ENCODE results near the gene VCAN.

DNA sequence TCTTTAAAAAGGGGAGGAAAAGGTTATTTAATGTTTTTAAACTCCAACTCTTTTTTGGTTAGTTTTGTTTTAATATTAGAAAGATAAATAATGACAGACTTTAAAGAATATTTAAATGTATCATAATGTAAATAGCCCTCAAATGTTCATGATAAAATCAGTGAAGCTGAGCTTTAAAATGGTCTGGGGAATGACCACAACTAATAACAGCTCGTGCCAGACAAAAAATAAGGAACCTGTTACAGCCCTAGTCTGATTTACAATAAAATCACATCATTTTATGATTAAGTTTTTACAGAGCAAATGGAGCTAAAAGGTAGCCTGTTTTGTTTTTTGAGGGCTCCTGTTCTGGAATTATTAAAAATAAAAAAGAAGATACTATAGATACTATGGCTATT lies 46.1 kb downstream of the VCAN start:
- TF ChIP-seq CTCF (IDR thresholded peaks at IDR 0.05; ENCODE audit: low read depth, low read length, missing input control) (no peak), YY1 (IDR thresholded peaks at IDR 0.05) (no peak), RXRA (IDR thresholded peaks at IDR 0.05) (no peak), SP1 (IDR thresholded peaks at IDR 0.05) (no peak), REST (IDR thresholded peaks at IDR 0.05) (no peak), TAF1 (conservative IDR thresholded peaks at IDR 0.05) (no peak), HNF4G (IDR thresholded peaks at IDR 0.05) (no peak), JUND (IDR thresholded peaks at IDR 0.05) (no peak), NR2F2 (IDR thresholded peaks at IDR 0.05) (no peak), EGR1 (IDR thresholded peaks at IDR 0.05; ENCODE audit: low read depth in 2 of 2) (no peak), GABPA (IDR thresholded peaks at IDR 0.05 in 1 of 2, conservative IDR thresholded peaks at IDR 0.05 in 1 of 2) (no peak)
- TF ChIP-seq, protein P1, sequence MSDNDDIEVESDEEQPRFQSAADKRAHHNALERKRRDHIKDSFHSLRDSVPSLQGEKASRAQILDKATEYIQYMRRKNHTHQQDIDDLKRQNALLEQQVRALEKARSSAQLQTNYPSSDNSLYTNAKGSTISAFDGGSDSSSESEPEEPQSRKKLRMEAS (IDR thresholded peaks at IDR 0.05): no peak

Measured in liver (tissue), 3 donors.